ENCODE results near the gene HOXC9. TPM values are rescaled to one million over a fixed set of nuclear protein-coding genes. Genes with fewer than 3 reads are reported as not detected.
A peak's percentile ranks its signal among the peaks of the same experiment; 100 is the strongest.

HOXC9 gene
- total and polyA plus RNA-seq, 9 of the 15 experiments (the other 6 are each of a cell fraction or from before 2014, with no cell fraction given): 1.1 to 10.5 (median 9.3) TPM

DNA sequence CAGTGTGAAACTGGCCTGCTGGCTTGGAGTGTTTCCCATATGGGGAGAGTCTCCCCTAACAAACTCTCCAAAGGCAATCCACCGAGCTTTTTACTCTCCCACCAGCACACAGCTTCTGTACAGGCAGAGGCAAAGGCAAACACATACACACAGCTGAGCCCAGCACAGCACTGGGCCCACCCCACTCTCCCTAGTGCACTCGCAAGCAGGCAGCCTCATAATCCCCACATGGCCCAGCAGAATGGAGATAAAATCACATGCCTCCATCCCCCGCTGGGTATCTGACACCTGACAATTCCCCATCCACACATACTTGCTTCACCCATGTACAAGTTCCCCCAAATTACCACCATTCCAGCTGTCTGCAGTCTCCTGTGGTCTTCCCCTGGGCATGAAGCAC lies 41.8 kb upstream of the HOXC9 start:
- POLR2A ChIA-PET: interaction anchor here (0.6 kb wide), 1 partner anchor 18 kb away, joined by 3 read pairs; no protein-coding TSS in a partner anchor
- no peaks in the 10 kb centered on the region for H3K9me1 ChIP-seq (ENCODE audit: control insufficient read depth, insufficient read depth, low read length)
- WGBS (ENCODE audit: insufficient coverage, low coverage, missing lambda C conversion rate): 0% methylated on average over 3 of the region's 3 CpGs
- no peak for FAIRE-seq
- in situ Hi-C loops (cut with MboI): no loop called here
- CTCF ChIA-PET (ENCODE audit: low intra/inter-chr PET ratio): no interaction called here
- H3K4me3 ChIP-seq: no peak overlapping the region
- H3K27ac ChIP-seq (ENCODE audit: extremely low read depth, low read depth, low read length): no peak overlapping the region
- no peak overlapping the region for H3K9ac ChIP-seq (ENCODE audit: insufficient read depth in 1 of 2, low read depth in 2 of 2, low read length in 2 of 2)
- H3K79me2 ChIP-seq (ENCODE audit: control insufficient read depth, insufficient read depth, low read length): no peaks in the 10 kb centered on the region
- TF ChIP-seq, protein P1, sequence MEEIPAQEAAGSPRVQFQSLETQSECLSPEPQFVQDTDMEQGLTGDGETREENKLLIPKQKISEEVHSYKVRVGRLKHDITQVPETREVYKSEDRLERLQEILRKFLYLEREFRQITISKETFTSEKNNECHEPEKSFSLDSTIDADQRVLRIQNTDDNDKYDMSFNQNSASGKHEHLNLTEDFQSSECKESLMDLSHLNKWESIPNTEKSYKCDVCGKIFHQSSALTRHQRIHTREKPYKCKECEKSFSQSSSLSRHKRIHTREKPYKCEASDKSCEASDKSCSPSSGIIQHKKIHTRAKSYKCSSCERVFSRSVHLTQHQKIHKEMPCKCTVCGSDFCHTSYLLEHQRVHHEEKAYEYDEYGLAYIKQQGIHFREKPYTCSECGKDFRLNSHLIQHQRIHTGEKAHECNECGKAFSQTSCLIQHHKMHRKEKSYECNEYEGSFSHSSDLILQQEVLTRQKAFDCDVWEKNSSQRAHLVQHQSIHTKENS (CRISPR knock-in tag; IDR thresholded peaks at IDR 0.05): no peak
- TF ChIP-seq NCOA1 (IDR thresholded peaks at IDR 0.05; ENCODE audit: low read depth) (no peak), MYC (IDR thresholded peaks at IDR 0.05; ENCODE audit: low read depth, low read length) (no peak), MYC (CRISPR knock-in tag; IDR thresholded peaks at IDR 0.05; ENCODE audit: borderline replicate concordance, low read depth) (no peak), ZBTB8A (IDR thresholded peaks at IDR 0.05; ENCODE audit: partially characterized antibody) (no peak), ZSCAN32 (CRISPR knock-in tag; IDR thresholded peaks at IDR 0.05) (no peak), ZNF408 (CRISPR knock-in tag; IDR thresholded peaks at IDR 0.05; ENCODE audit: low read depth) (no peak), LCOR (CRISPR knock-in tag; IDR thresholded peaks at IDR 0.05) (no peak), SRSF3 (IDR thresholded peaks at IDR 0.05; ENCODE audit: insufficient read depth, low read length) (no peak), KDM5B (IDR thresholded peaks at IDR 0.05; ENCODE audit: insufficient replicate concordance, low read depth, low read length) (no peak), SMARCB1 (IDR thresholded peaks at IDR 0.05; ENCODE audit: insufficient read length, low read depth) (no peak), MTF1 (CRISPR knock-in tag; IDR thresholded peaks at IDR 0.05; ENCODE audit: borderline replicate concordance) (no peak)
- TF ChIP-seq, protein P2, sequence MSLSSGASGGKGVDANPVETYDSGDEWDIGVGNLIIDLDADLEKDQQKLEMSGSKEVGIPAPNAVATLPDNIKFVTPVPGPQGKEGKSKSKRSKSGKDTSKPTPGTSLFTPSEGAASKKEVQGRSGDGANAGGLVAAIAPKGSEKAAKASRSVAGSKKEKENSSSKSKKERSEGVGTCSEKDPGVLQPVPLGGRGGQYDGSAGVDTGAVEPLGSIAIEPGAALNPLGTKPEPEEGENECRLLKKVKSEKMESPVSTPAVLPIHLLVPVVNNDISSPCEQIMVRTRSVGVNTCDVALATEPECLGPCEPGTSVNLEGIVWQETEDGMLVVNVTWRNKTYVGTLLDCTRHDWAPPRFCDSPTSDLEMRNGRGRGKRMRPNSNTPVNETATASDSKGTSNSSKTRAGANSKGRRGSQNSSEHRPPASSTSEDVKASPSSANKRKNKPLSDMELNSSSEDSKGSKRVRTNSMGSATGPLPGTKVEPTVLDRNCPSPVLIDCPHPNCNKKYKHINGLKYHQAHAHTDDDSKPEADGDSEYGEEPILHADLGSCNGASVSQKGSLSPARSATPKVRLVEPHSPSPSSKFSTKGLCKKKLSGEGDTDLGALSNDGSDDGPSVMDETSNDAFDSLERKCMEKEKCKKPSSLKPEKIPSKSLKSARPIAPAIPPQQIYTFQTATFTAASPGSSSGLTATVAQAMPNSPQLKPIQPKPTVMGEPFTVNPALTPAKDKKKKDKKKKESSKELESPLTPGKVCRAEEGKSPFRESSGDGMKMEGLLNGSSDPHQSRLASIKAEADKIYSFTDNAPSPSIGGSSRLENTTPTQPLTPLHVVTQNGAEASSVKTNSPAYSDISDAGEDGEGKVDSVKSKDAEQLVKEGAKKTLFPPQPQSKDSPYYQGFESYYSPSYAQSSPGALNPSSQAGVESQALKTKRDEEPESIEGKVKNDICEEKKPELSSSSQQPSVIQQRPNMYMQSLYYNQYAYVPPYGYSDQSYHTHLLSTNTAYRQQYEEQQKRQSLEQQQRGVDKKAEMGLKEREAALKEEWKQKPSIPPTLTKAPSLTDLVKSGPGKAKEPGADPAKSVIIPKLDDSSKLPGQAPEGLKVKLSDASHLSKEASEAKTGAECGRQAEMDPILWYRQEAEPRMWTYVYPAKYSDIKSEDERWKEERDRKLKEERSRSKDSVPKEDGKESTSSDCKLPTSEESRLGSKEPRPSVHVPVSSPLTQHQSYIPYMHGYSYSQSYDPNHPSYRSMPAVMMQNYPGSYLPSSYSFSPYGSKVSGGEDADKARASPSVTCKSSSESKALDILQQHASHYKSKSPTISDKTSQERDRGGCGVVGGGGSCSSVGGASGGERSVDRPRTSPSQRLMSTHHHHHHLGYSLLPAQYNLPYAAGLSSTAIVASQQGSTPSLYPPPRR (CRISPR knock-in tag; IDR thresholded peaks at IDR 0.05; ENCODE audit: borderline replicate concordance): no peak
- TF ChIP-seq, protein P3, sequence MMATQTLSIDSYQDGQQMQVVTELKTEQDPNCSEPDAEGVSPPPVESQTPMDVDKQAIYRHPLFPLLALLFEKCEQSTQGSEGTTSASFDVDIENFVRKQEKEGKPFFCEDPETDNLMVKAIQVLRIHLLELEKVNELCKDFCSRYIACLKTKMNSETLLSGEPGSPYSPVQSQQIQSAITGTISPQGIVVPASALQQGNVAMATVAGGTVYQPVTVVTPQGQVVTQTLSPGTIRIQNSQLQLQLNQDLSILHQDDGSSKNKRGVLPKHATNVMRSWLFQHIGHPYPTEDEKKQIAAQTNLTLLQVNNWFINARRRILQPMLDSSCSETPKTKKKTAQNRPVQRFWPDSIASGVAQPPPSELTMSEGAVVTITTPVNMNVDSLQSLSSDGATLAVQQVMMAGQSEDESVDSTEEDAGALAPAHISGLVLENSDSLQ (IDR thresholded peaks at IDR 0.05): no peak
- ATAC-seq: peak; percentile 20; the same call in 1 of the 3 replicates
- no peak for DNase-seq (ENCODE audit: extremely low read depth in 1 of 4, low spot score in 3 of 4)
- no peak overlapping the region for H2AFZ ChIP-seq (ENCODE audit: low read depth, low read length)
- peaks cover 56 to 87% of the 10 kb centered on the region in 2 experiments for H3K27me3 ChIP-seq (ENCODE audit: control insufficient read depth in 2 of 2, insufficient read depth in 2 of 2, low read length in 2 of 2)
- H4K20me1 ChIP-seq (replicated peaks; ENCODE audit: control insufficient read depth, insufficient read depth, low read length): peaks cover 22% of the 10 kb centered on the region; the same call in 1 of the 2 replicates
- no peak overlapping the region for H3K4me2 ChIP-seq (ENCODE audit: insufficient read depth, low read length)
- H3K4me1 ChIP-seq (replicated peaks in 1 of 2; ENCODE audit: control insufficient read depth in 2 of 2, insufficient read depth in 2 of 2, low read length in 2 of 2): peaks cover 0 to 15% of the 10 kb centered on the region in 2 experiments; a peak in 2 of 5 replicates
- intact Hi-C loops (cut with micrococcal nuclease): no loop called here
- no peaks in the 10 kb centered on the region for H3K36me3 ChIP-seq (ENCODE audit: control insufficient read depth, insufficient read depth, low read length)
- no TSS peak for BruUV-seq (replicated peaks)
- no peaks in the 10 kb centered on the region for H3K9me3 ChIP-seq (replicated peaks; ENCODE audit: control insufficient read depth, insufficient read depth, low read depth, low read length)
